Measurements from ENCODE around the gene OTUD5. TPM values are rescaled to one million over a fixed set of nuclear protein-coding genes. Genes with fewer than 3 reads are reported as not detected.
A peak's percentile ranks its signal among the peaks of the same experiment; 100 is the strongest.

The OTUD5 gene, protein sequence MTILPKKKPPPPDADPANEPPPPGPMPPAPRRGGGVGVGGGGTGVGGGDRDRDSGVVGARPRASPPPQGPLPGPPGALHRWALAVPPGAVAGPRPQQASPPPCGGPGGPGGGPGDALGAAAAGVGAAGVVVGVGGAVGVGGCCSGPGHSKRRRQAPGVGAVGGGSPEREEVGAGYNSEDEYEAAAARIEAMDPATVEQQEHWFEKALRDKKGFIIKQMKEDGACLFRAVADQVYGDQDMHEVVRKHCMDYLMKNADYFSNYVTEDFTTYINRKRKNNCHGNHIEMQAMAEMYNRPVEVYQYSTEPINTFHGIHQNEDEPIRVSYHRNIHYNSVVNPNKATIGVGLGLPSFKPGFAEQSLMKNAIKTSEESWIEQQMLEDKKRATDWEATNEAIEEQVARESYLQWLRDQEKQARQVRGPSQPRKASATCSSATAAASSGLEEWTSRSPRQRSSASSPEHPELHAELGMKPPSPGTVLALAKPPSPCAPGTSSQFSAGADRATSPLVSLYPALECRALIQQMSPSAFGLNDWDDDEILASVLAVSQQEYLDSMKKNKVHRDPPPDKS
- 10 to 100 TPM; 60.7 to 62.4 TPM for total RNA-seq

DNA sequence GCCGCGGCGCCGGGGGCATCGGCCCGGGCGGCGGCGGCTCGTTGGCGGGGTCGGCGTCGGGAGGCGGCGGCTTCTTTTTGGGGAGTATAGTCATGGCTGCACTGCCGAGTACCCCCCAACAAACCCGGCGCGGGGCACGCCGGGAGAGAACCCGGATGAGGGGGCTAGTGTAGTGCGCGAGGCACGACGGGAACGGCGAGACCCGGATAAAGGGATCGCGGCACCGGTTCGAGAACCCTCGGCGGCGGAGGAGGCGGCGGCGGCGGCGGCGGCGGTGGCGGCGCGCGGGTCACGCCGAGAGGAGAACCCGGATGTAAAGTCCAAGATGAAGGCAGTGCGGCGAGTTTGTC, at the start of gene OTUD5:
Gene OTUD5 (minus strand): TSS at position 131 of the 350 bp plus-strand sequence. CDS start 37 bp downstream, at position 94.
- Mint-ChIP-seq H3K9me3 (no peaks in the 10 kb centered on the region), H3K36me3 (no peaks in the 10 kb centered on the region), H3K27me3 (no peaks in the 10 kb centered on the region), H3K4me3 (peak within 1 kb of the TSS; percentile 98), H3K4me1 (peaks cover 10% of the 10 kb centered on the region), H3K27ac (peak within 1 kb of the TSS; percentile 100)
- ATAC-seq (ENCODE audit: low read depth) (peak; percentile 55), DNase-seq (peak; percentile 79)
- POLR2A ChIA-PET, result interaction anchor here (0.8 to 2.6 kb wide), 10 partner anchors 11 to 158 kb away, joined by 3 to 19 read pairs (median 6); partner anchors contain the start of genes GRIPAP1, HDAC6, PQBP1 and TFE3

DNA sequence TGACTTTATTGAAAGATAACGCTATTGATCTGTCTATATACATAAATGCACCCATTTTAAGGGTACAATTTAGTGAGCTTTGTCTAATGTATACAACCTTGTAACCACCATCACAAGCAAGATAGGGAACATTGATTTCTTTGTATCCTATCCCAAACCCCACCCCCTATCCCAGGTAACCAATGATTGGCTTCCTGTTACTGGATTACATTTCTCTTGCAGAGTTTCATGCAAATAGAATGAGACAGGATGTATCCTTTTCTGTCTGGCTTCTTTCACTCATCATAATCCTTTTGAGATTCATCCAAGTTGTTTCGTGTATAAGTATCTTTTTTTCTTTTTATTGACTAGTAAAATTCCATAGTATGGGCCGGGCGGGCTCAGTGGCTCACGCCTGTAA, 46.3 kb upstream of the OTUD5 start:
- no peaks in the 10 kb centered on the region for H3K27me3 Mint-ChIP-seq
- H3K36me3 Mint-ChIP-seq, result peaks cover 15% of the 10 kb centered on the region
- H3K27ac Mint-ChIP-seq, result peak overlapping the region; percentile 56
- H3K4me1 Mint-ChIP-seq, result peaks cover 9% of the 10 kb centered on the region
- no peaks in the 10 kb centered on the region for H3K9me3 Mint-ChIP-seq
- DNase-seq (no peak), ATAC-seq (ENCODE audit: low read depth) (no peak)
- POLR2A ChIA-PET, result no interaction called here
- peak overlapping the region; percentile 50 for H3K4me3 Mint-ChIP-seq

DNA sequence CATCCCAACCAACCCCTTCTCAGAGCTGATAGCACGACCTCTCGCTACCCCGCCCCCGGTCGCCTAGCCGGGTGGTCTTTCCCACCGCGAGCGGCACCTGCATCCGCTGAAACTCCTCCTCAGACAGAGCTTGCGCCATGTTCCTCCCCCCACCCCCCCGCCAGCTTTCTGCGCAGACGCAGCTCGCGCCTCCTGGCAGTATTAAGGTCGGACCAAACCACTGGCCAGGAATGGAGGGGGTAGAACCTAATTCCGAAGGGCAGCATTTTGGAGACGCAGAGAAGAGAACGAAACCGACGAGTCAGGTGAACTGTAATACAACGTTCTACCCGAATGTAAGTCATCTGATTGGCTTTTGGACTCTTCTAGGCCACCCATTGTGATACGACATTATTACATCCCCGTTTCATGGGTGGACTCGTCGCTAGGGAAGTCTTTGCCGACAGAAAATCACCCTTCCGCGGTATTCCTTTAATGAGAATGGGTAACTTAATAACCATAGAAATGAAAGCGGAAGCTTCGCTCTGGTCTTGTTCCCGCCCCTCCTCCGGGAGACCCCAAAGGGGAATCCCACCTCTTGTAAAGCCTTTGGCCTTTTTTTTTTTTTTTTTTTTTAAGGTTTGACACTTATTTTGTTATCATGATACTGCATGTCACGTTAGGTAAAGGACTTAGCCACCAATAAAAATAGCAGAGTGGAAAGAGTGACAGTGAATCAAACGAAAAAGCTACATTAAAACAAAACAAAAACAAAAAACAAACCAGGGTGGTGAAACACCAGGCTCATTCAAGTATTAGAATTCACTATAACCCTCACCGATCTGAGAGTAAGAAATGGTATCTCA, 44.9 kb upstream of the OTUD5 start, which contains the start of gene GRIPAP1:
Gene GRIPAP1 (minus strand): TSS at position 174 of the 845 bp plus-strand sequence. CDS start 35 bp downstream, at position 139.
- H3K4me3 Mint-ChIP-seq, result peak within 1 kb of the TSS; percentile 99
- no peaks in the 10 kb centered on the region for H3K27me3 Mint-ChIP-seq

DNA sequence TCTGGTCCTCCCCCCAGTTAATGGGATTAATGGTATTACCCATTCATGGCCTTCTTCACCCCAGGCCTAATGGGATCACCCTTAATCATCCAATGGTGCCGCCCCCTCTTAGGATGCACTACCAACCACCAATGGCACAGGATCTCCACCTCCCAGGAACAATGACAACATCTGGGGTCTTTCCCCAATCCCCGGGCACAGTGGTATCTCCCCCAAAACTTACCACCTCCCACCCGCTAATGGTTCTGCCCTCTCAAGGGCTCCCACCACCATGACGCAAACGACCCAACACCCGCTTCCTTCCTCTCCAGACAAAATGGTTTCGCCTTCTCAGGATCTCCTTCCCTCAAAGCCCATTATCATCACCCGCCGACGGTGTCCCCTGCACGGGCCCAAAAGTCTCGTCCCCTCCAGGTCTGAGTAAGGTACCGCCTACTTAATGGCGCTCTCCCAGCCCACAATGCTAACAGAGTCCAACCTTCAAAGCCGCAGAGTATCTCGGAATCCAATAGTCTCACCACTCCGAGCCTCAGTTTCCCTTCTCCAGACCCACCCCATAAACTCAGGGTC, 44.2 kb upstream of the OTUD5 start:
- H3K9me3 Mint-ChIP-seq, result no peaks in the 10 kb centered on the region

More for the DNA sequence above, 44.9 kb upstream of the OTUD5 start, which contains the start of gene GRIPAP1:
- H3K9me3 Mint-ChIP-seq, result no peaks in the 10 kb centered on the region
- POLR2A ChIA-PET, result interaction anchor here (0.6 to 2.0 kb wide), 14 partner anchors 10 to 1784 kb away, joined by 3 to 15 read pairs (median 4); partner anchors contain the start of genes KCND1, OTUD5, PQBP1 and PRAF2
- peak; percentile 79 for ATAC-seq (ENCODE audit: low read depth)
- H3K27ac Mint-ChIP-seq, result peak within 1 kb of the TSS; percentile 97
- peaks cover 26% of the 10 kb centered on the region for H3K36me3 Mint-ChIP-seq
- DNase-seq, result peak; percentile 73
- H3K4me1 Mint-ChIP-seq, result peaks cover 18% of the 10 kb centered on the region

DNA sequence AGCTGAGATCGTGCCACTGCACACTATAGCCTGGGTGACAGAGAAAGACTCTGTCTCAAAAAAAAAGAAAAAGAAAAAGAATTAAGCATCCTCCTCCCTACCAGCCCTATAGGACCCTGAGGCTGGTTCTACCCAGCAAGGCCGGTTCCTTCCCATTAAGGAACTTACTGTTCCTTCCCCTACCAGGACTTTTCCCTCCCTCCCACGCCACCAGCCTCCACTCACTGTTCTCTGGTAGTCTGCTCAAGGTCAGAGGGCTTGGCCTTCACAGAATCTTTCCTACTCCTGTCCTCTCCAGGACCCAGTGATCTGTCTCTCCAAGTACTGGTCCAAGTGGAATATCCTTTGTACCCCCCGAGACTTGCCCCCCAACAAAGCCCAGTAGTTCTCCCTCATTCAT, 43.2 kb upstream of the OTUD5 start:
- POLR2A ChIA-PET, result no interaction called here
- H3K27me3 Mint-ChIP-seq, result no peaks in the 10 kb centered on the region
- peaks cover 21% of the 10 kb centered on the region for H3K4me1 Mint-ChIP-seq
- H3K9me3 Mint-ChIP-seq, result no peaks in the 10 kb centered on the region
- peak overlapping the region; percentile 97 for H3K27ac Mint-ChIP-seq
- DNase-seq (no peak), ATAC-seq (ENCODE audit: low read depth) (no peak)
- H3K4me3 Mint-ChIP-seq, result peak overlapping the region; percentile 99
- peaks cover 34% of the 10 kb centered on the region for H3K36me3 Mint-ChIP-seq

More for the DNA sequence above, 44.2 kb upstream of the OTUD5 start:
- H3K4me3 Mint-ChIP-seq, result peak overlapping the region; percentile 99
- H3K36me3 Mint-ChIP-seq, result peaks cover 32% of the 10 kb centered on the region
- DNase-seq (no peak), ATAC-seq (ENCODE audit: low read depth) (peak; percentile 37)
- H3K27me3 Mint-ChIP-seq, result no peaks in the 10 kb centered on the region
- peak overlapping the region; percentile 97 for H3K27ac Mint-ChIP-seq
- H3K4me1 Mint-ChIP-seq, result peaks cover 21% of the 10 kb centered on the region
- POLR2A ChIA-PET, result interaction anchor here (0.9 to 2.0 kb wide), 7 partner anchors 30 to 154 kb away, joined by 3 to 15 read pairs (median 5); partner anchors contain the start of genes KCND1, OTUD5, PRAF2 and TFE3

DNA sequence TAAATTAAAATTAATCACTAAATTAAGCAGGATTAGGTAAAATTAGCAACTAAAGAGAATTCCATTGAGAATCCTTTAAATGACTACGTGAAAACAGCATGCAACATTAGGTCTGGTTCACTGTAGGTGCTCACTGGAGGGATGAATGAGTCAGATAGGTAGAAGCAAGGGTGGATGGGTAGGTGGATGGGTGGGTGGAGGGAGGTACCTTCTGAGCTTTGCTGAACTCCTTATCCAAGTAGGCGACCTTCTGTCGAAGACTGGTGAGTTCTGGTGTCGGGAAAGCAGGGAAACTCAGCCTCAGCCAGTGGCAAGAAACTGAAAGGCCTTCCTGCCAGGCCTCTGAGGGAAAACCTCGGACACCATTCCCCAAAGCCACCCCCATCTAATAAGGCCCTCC, 41.6 kb upstream of the OTUD5 start:
- H3K27ac Mint-ChIP-seq, result no peak overlapping the region
- peaks cover 39% of the 10 kb centered on the region for H3K36me3 Mint-ChIP-seq
- DNase-seq, result no peak
- H3K9me3 Mint-ChIP-seq, result no peaks in the 10 kb centered on the region
- no peak overlapping the region for H3K4me3 Mint-ChIP-seq
- no peak for ATAC-seq (ENCODE audit: low read depth)
- H3K4me1 Mint-ChIP-seq, result peaks cover 21% of the 10 kb centered on the region
- POLR2A ChIA-PET, result no interaction called here
- H3K27me3 Mint-ChIP-seq, result no peaks in the 10 kb centered on the region

DNA sequence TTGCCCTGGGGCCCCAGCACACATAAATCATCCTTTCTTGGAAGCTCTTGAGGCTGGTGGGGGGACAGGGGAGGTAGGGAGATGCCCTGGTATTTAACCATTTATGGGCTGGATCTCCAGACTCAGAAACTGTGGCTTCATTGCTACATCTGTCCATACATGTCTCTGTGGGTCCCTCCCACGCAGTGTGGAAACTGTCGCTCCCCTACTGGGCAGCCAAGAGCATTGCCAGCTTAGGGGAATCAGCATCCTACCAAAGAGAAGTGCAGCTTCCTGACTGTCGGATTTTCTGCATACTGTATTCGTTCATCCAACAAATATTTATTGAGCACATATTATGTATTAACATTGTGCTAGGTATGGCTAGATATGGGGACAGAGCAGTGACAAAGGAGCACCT, 41.0 kb upstream of the OTUD5 start:
- peaks cover 39% of the 10 kb centered on the region for H3K36me3 Mint-ChIP-seq
- H3K9me3 Mint-ChIP-seq, result no peaks in the 10 kb centered on the region
- POLR2A ChIA-PET, result no interaction called here
- peaks cover 20% of the 10 kb centered on the region for H3K4me1 Mint-ChIP-seq
- DNase-seq (no peak), ATAC-seq (ENCODE audit: low read depth) (no peak)
- H3K27ac Mint-ChIP-seq, result no peak overlapping the region
- H3K4me3 Mint-ChIP-seq, result no peak overlapping the region
- H3K27me3 Mint-ChIP-seq, result no peaks in the 10 kb centered on the region

DNA sequence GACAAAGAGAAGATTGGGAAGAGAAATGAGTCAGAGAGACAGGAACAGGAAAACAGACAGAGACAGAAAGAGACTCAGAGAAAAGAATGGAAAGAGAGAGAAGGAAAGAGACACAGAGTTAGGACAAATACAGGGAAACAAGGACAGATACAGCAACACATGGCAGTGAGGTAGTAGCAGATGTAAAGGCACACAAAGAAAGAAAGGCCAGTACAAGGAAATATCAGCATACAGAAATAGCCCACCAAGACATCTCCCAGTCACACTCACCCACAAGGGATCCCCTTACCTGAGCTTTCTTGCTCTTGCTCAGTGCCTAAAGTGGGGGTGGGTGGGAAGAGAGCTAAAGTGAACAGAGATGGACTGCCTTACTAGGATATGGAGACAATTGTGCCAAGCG, 40.5 kb upstream of the OTUD5 start:
- POLR2A ChIA-PET, result no interaction called here
- no peak for DNase-seq
- H3K4me1 Mint-ChIP-seq, result peaks cover 20% of the 10 kb centered on the region
- H3K36me3 Mint-ChIP-seq, result peaks cover 39% of the 10 kb centered on the region
- H3K4me3 Mint-ChIP-seq, result no peak overlapping the region
- no peak overlapping the region for H3K27ac Mint-ChIP-seq
- no peaks in the 10 kb centered on the region for H3K9me3 Mint-ChIP-seq
- no peaks in the 10 kb centered on the region for H3K27me3 Mint-ChIP-seq
- no peak for ATAC-seq (ENCODE audit: low read depth)

DNA sequence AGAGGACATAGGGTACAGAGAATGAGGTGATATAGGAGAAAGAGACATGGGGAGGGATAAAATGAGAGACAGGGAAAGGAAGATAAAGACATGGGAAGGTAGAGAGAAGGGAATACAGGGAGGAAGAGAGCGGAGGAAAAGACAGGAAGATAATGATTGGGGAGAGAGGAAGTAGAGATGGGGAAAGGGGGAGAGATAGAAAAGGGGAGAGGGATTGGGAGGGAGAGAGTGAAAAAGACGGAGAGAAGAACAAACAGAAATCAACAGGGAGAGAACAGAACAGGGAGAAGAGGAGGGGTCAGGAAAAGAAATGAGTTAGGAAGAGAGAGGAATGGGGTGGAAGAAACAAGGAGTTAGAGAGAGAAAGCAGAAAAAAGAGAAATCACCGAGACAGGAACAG, 40.0 kb upstream of the OTUD5 start:
- Mint-ChIP-seq H3K36me3 (peaks cover 42% of the 10 kb centered on the region), H3K4me1 (peaks cover 20% of the 10 kb centered on the region), H3K9me3 (no peaks in the 10 kb centered on the region), H3K27me3 (no peaks in the 10 kb centered on the region), H3K4me3 (no peak overlapping the region), H3K27ac (no peak overlapping the region)
- no peak for DNase-seq
- no peak for ATAC-seq (ENCODE audit: low read depth)
- POLR2A ChIA-PET, result no interaction called here

DNA sequence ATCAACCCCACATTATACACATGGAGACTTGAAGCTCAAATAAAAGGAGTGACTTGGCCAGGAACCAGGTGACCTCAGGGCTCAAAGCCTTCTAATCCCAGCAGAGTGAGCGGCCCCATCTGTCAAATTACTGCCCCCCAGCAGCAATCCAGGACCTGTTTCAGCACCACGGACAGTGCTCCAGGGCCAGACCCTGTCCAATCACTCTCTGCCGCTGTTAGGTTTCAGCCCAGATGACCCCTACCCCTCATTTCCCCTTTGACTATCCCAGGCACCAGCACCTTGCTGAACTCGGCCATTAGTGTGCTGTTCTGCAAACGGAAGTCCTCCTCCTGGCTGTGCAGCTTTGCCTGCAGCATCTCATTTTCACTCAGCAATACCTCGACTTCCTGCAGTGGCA, 39.6 kb upstream of the OTUD5 start:
- Mint-ChIP-seq H3K27me3 (no peaks in the 10 kb centered on the region), H3K36me3 (peaks cover 42% of the 10 kb centered on the region), H3K9me3 (no peaks in the 10 kb centered on the region), H3K4me1 (peaks cover 20% of the 10 kb centered on the region), H3K4me3 (no peak overlapping the region), H3K27ac (no peak overlapping the region)
- DNase-seq (no peak), ATAC-seq (ENCODE audit: low read depth) (no peak)
- POLR2A ChIA-PET, result no interaction called here

DNA sequence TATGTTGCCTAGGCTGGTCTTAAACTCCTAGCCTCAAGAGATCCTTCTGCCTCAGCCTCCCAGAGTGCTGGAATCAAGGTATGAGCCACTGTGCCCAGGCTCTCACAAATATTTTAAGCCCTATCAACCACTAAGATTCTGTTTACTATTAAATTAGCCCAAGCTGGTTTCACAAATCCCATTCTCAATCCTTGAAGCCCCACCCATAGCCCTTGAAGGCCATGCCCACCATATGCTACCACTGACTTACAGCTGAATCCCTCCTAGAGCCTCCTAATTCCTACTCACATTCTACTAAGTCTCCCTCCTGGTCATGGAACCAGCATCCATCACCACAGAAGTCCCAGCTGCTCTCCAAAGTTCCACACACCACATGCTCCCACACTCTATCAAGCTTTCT, 34.9 kb upstream of the OTUD5 start:
- Mint-ChIP-seq H3K27me3 (no peaks in the 10 kb centered on the region), H3K36me3 (peaks cover 23% of the 10 kb centered on the region), H3K4me1 (peaks cover 3% of the 10 kb centered on the region), H3K9me3 (no peaks in the 10 kb centered on the region), H3K27ac (no peak overlapping the region), H3K4me3 (no peak overlapping the region)
- DNase-seq (no peak), ATAC-seq (ENCODE audit: low read depth) (no peak)
- POLR2A ChIA-PET, result no interaction called here

DNA sequence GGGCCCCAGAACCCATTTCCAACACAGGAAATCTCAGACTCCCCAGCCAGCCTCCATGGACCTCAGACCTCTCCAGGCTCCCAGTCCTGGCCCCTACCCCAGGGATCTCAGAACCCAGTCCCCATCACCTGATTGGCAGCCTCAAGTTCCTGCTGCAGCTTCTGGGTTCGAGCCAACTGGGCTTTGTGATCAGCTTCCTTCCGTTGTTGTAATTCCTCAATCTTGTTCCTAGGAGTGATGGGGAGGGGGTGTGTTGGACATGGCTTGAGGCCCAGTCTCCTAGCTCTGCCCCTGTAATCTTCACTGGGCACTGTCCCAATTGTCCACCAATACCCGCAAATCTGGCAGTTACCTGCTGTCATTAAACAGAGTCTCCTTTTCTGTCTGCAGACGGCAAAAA, 32.1 kb upstream of the OTUD5 start:
- Mint-ChIP-seq H3K27me3 (no peaks in the 10 kb centered on the region), H3K4me1 (no peaks in the 10 kb centered on the region), H3K36me3 (peaks cover 14% of the 10 kb centered on the region), H3K9me3 (no peaks in the 10 kb centered on the region), H3K27ac (no peak overlapping the region), H3K4me3 (no peak overlapping the region)
- ATAC-seq (ENCODE audit: low read depth) (no peak), DNase-seq (no peak)
- POLR2A ChIA-PET, result no interaction called here

DNA sequence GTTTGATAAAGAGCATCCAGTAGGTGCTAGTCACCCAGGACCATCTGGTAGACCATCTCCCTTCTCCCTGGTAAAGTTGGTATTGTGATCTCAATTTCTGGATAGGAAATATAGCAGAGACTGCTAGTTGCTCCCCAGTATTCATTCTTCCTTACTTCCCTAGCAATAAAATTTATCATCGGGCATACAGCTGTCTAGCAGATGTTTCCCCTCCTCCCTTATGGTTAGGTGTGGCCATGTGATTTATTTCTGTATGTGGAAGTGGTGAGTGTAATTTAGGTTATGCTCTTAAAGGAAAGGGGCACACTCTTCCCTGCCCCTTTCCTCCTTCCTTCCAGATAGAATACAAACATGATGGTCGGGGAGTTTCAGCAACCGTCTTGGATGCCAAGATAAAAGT, 26.5 kb upstream of the OTUD5 start:
- Mint-ChIP-seq H3K27me3 (no peaks in the 10 kb centered on the region), H3K4me3 (no peak overlapping the region), H3K9me3 (no peaks in the 10 kb centered on the region), H3K36me3 (peaks cover 20% of the 10 kb centered on the region), H3K27ac (no peak overlapping the region), H3K4me1 (no peaks in the 10 kb centered on the region)
- ATAC-seq (ENCODE audit: low read depth) (no peak), DNase-seq (no peak)
- POLR2A ChIA-PET, result interaction anchor here (0.6 kb wide), 1 partner anchor 163 kb away, joined by 3 read pairs; no protein-coding TSS in a partner anchor
